ENCODE measurements around the gene WHAMM. TPM values are rescaled to one million over a fixed set of nuclear protein-coding genes. Genes with fewer than 3 reads are reported as not detected.

Gene WHAMM
- total and polyA plus RNA-seq, 4 donors: 4.2 to 10.4 (median 6.6) TPM

DNA sequence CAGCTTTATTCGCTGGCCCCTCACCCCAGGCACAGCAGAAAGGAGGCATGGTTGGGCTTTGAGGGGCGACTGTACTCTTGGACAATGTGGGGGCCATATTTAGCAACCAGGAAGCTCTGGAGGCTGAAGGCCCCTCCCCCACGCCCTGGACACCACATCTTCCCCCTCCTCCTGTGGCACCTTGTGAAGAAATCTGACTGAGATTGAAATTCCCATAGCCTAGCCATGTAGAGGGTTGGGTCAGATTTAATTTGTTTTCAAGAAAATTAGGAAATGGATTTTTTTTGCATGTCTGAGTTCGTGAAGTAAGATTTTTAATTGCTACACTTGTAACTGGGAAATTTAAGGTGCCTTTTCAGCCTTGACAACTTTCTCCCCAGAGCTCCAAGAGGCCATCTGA is 28.1 kb upstream of the WHAMM start:
- Histone ChIP-seq H3K36me3 (ENCODE audit: control insufficient read depth in 4 of 4, insufficient read depth in 4 of 4, low read length in 4 of 4) (peaks cover 0 to 3% (median 0%) of the 10 kb centered on the region in 4 donors), H3K9me3 (ENCODE audit: control insufficient read depth in 4 of 4, insufficient read depth in 3 of 4, low read length in 3 of 4) (peaks cover 0 to 1% (median 0%) of the 10 kb centered on the region in 4 donors), H3K4me1 (ENCODE audit: control insufficient read depth in 5 of 5, insufficient read depth in 5 of 5, low read length in 5 of 5) (no peaks in the 10 kb centered on the region), H3K4me3 (no peak overlapping the region), H3K27me3 (ENCODE audit: control insufficient read depth in 3 of 3, insufficient read depth in 3 of 3, low read length in 2 of 3) (no peaks in the 10 kb centered on the region), H3K27ac (ENCODE audit: low read depth in 1 of 2, low read length in 1 of 2) (no peak overlapping the region), H3K9ac (ENCODE audit: insufficient read depth in 1 of 2, low read length in 2 of 2) (no peak overlapping the region)
- DNase-seq: no peak
- TF ChIP-seq CTCF (IDR thresholded peaks at IDR 0.05; ENCODE audit: control extremely low read depth, extremely low read depth): no peak
- WGBS, 2 donors: 78 to 83% methylated on average over 4 of the region's 4 CpGs
- no peak for ATAC-seq (ENCODE audit: insufficient read depth, low FRiP score)

DNA sequence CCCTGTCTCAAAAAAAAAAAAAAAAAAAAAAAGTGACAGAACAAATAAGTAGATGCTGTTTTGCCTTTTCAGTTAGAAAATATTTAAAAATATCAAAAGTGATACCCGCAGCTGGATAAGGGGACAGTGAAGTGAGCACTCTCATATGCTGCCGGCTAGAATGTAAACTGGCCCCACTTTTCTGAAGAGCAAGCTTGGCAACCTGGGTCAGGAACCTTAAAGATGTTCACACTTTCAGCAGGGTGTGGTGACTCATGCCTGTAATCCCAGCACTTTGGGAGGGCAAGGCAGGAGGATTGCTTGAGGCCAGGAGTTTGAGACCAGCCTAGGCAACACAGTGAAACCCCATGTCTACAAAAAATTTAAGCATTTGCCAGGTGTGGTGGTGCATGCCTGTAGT is 20.9 kb upstream of the WHAMM start:
- DNase-seq (no peak), ATAC-seq (ENCODE audit: insufficient read depth, low FRiP score) (no peak)
- 86 to 93% methylated on average over 2 of the region's 2 CpGs for WGBS, 2 donors
- no peak overlapping the region for H3K9ac ChIP-seq (ENCODE audit: insufficient read depth in 1 of 2, low read length in 2 of 2)
- H3K27ac ChIP-seq (ENCODE audit: low read depth in 1 of 2, low read length in 1 of 2): no peak overlapping the region
- no peaks in the 10 kb centered on the region for H3K27me3 ChIP-seq (ENCODE audit: control insufficient read depth in 3 of 3, insufficient read depth in 3 of 3, low read length in 2 of 3)
- no peak for TF ChIP-seq CTCF (IDR thresholded peaks at IDR 0.05; ENCODE audit: control extremely low read depth, extremely low read depth)
- peaks cover 0 to 3% (median 0%) of the 10 kb centered on the region in 4 donors for H3K9me3 ChIP-seq (ENCODE audit: control insufficient read depth in 4 of 4, insufficient read depth in 3 of 4, low read length in 3 of 4)
- H3K4me3 ChIP-seq: no peak overlapping the region
- H3K36me3 ChIP-seq (ENCODE audit: control insufficient read depth in 4 of 4, insufficient read depth in 4 of 4, low read length in 4 of 4): peaks cover 0 to 2% (median 0%) of the 10 kb centered on the region in 4 donors
- no peaks in the 10 kb centered on the region for H3K4me1 ChIP-seq (ENCODE audit: control insufficient read depth in 5 of 5, insufficient read depth in 5 of 5, low read length in 5 of 5)

- 93 to 96% methylated on average over 1 of the region's 1 CpG for WGBS, 2 donors
Observed at GRCh38 chr15:82789491-82789890, 19.9 kb upstream of the WHAMM start.

More at GRCh38 chr15:82789491-82789890, 19.9 kb upstream of the WHAMM start:
- H3K4me3 ChIP-seq: no peak overlapping the region
- ATAC-seq (ENCODE audit: insufficient read depth, low FRiP score) (no peak), DNase-seq (no peak)
- TF ChIP-seq CTCF (IDR thresholded peaks at IDR 0.05; ENCODE audit: control extremely low read depth, extremely low read depth): no peak
- H3K4me1 ChIP-seq (ENCODE audit: control insufficient read depth in 5 of 5, insufficient read depth in 5 of 5, low read length in 5 of 5): no peaks in the 10 kb centered on the region
- no peaks in the 10 kb centered on the region for H3K27me3 ChIP-seq (ENCODE audit: control insufficient read depth in 3 of 3, insufficient read depth in 3 of 3, low read length in 2 of 3)
- no peak overlapping the region for H3K27ac ChIP-seq (ENCODE audit: low read depth in 1 of 2, low read length in 1 of 2)
- peaks cover 0 to 3% (median 0%) of the 10 kb centered on the region in 4 donors for H3K9me3 ChIP-seq (ENCODE audit: control insufficient read depth in 4 of 4, insufficient read depth in 3 of 4, low read length in 3 of 4)
- peaks cover 0 to 2% (median 0%) of the 10 kb centered on the region in 4 donors for H3K36me3 ChIP-seq (ENCODE audit: control insufficient read depth in 4 of 4, insufficient read depth in 4 of 4, low read length in 4 of 4)
- no peak overlapping the region for H3K9ac ChIP-seq (ENCODE audit: insufficient read depth in 1 of 2, low read length in 2 of 2)
